HFF-Myc (cell line): ENCODE data around the gene MUC21.
"Not testable (repeated sequence)": the region's sequence is repeated elsewhere in the genome, so short reads cannot be mapped to it uniquely, and the experiment has no call there.

ENCODE experiments used
- DNase-seq: peaks from one replicate; pipeline ENCODE4 v3.0.0-alpha.2; 2011; ENCODE audit warnings: low read depth; ENCODE audit errors: extremely low read depth
- H3K4me3 ChIP-seq: replicated peaks from 2 replicates; pipeline ENCODE4 v1.5.1; 2011; ENCODE audit warnings: low read depth, mild to moderate bottlenecking, control low read depth, low read length
- TF ChIP-seq, protein P1 (sequence below): IDR thresholded peaks from 2 replicates; pipeline ENCODE4 v1.5.1; 2012; ENCODE audit warnings: mild to moderate bottlenecking, low read depth, low read length, control low read depth; ENCODE audit errors: missing control alignments

MUC21 gene

DNA sequence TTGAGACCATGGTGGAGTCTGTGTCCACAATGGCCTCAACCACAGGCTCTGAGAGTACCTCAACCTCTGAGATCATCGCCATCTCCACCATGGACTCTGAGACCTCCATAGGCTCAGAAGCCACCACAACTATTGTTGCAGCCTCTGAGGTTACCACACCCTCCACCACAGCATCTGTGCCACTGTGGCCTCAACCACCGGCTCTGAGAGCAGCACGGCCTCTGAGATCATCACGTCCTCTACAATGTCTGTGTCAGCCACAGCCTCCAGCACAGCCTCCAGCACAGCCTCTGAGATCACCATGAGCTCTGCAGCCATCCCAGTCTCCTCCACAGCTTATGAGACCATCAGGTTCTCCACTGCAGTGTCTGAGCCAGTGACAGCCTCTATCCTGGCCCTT, 19.4 kb upstream of the MUC21 start:
- DNase-seq: no peak
- TF ChIP-seq, protein P1, sequence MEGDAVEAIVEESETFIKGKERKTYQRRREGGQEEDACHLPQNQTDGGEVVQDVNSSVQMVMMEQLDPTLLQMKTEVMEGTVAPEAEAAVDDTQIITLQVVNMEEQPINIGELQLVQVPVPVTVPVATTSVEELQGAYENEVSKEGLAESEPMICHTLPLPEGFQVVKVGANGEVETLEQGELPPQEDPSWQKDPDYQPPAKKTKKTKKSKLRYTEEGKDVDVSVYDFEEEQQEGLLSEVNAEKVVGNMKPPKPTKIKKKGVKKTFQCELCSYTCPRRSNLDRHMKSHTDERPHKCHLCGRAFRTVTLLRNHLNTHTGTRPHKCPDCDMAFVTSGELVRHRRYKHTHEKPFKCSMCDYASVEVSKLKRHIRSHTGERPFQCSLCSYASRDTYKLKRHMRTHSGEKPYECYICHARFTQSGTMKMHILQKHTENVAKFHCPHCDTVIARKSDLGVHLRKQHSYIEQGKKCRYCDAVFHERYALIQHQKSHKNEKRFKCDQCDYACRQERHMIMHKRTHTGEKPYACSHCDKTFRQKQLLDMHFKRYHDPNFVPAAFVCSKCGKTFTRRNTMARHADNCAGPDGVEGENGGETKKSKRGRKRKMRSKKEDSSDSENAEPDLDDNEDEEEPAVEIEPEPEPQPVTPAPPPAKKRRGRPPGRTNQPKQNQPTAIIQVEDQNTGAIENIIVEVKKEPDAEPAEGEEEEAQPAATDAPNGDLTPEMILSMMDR: no peak
- H3K4me3 ChIP-seq: no peak overlapping the region

DNA sequence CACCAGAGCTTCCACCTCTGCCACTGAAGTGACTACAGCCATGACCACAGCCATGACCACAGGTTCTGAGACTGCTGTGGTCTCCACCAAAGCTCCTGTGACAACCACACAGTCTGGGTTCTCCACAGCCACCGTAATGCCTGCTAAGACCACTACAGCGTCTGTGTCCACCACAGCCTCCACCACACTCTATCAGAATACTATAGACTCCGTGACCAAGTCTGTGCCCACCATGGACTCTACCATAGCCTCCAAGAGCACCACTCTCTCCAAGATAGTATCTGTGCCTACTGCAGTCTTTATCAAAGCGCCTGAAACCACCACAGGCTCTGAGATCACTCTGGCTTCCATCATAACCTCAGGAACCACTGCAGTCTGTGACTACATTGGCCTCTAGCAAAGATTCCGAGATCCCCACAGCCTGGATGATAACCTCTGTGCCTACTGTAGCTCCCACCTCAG, 18.3 kb upstream of the MUC21 start:
- TF ChIP-seq, protein P1: no peak
- H3K4me3 ChIP-seq: no peak overlapping the region
- no peak for DNase-seq

DNA sequence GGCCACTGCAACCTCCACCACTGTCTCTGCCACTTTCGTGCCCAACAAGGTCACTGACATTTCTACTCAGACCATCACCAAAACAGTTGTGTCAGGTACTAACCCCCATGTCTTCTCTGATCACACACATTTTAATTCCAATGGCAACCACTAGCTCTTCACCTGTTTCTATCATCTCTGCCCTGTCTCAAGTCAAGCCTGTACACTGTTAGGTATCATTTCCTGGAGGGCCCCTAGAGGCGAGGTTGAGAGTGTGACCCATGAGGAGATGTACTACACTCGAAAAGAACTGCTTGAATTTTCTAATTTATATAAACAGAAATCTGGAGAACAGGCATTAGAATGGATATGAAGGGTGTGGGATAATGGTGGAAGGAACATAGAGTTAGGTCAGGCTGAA, 17.4 kb upstream of the MUC21 start:
- TF ChIP-seq, protein P1: no peak
- no peak for DNase-seq
- H3K4me3 ChIP-seq: no peak overlapping the region

DNA sequence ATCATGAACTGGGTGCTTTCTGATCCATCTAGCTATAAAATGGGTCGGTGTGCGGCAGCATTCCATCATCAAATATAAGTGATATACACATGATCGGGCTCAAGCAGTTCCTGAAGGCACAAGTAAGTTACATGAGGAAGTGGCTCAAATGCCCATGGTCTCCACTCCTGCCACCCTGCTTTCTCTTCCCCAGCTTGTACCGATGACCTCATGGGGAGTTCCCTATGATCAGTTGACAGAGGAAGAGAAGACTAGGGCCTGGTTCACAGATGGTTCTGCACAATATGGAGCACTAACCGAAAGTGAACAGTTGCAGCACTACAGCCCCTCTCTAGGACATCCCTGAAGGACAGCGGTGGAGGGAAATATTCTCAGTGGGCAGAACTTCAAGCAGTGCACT, 14.3 kb upstream of the MUC21 start:
- DNase-seq, H3K4me3 ChIP-seq: not testable (repeated sequence)

DNA sequence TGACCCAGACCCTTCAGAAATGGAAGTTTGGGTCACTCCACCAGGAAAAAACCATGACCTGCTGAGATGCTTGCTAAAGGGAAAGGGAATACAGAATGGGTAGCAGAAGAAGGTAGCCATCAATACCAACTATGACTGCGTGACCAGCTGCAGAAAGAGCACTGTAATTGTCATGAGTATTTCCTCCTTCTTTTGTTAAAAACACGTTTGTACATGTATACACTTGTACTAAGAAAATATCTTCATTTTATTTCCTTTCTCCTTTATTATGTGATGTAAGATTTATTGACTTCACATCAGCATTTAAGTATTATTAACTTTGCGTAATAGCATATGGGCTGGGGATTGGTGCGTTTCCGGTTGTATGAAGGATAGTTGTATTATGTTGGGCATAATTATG, 12.6 kb upstream of the MUC21 start:
- no peak overlapping the region for H3K4me3 ChIP-seq
- no peak for DNase-seq
- TF ChIP-seq, protein P1: no peak

DNA sequence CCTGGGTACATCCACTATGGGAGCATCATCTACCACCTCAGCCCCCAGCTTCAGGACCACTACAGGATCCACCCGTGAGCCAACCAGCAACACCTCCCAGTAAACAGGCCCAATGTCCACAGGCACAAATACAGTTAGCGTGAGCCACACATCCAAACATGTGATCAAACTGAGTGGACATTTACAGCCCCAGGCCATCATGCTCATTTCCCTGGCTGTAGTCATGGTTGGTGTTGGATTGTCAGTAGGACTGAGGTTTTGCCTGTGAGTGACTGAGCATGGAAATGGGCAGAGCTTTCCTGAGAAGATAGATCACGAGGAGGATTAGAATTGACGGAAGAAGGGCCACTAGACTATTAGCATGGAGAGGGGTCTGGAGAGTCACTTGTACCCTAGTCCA, 10.7 kb upstream of the MUC21 start:
- H3K4me3 ChIP-seq: no peak overlapping the region
- no peak for DNase-seq
- TF ChIP-seq, protein P1: no peak

DNA sequence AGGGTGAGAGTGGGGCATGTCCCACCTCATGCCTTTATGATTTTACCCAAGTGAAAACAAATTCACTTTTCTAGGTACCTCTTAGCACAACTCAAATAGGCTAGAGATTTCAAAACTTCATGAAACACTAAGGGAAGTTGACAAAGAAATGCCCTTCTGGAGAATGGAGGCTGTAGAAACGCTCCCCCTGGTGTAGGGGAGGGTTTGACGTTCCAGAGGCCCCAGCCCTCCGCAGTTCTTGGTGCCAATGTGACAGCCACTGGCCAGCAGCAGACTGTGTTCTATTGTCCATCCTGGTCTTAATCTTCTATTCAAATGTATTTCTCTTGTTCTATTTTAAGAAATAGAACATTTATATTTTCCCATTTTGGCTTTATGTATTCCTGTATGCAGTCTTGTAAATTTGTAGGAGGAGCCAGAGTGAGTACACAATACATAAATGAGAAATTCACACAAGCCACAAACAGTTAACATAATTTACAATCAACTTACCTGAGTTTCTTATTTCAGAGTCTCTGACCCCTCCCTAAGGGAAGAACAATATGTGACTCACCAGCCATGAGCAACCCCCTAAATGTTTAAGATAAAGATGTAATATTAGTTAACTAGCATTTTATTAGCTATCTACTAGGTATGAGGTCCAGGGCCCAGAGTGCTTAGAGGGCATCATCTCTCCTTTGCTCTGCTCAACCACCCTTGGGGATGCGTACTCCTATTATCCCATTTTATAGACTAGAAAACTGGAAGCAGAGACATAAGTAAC, 8.8 kb upstream of the MUC21 start:
- DNase-seq: no peak
- TF ChIP-seq, protein P1: no peak
- H3K4me3 ChIP-seq: no peak overlapping the region
